Activated CD8-positive, alpha-beta memory T cell treated with anti-CD3 and anti-CD28 coated beads, Interleukin-2, amount 50 U/mL, for 1 hour (primary cell): ENCODE measurements around the gene ESR1.
"Not testable (repeated sequence)": the region's sequence is repeated elsewhere in the genome, so short reads cannot be mapped to it uniquely, and the experiment has no call there.

Experiments used
- DNase-seq: peaks from one replicate; pipeline ENCODE4 v3.0.0-alpha.2; 2020; ENCODE audit errors: extremely low read depth

ESR1 gene

GRCh38 chr6:151894426-151894825, 86.9 kb downstream of the ESR1 start:
- DNase-seq = not testable (repeated sequence)

GRCh38 chr6:151899221-151899620, 91.7 kb downstream of the ESR1 start:
- DNase-seq = not testable (repeated sequence)

GRCh38 chr6:151899796-151900195, 92.3 kb downstream of the ESR1 start:
- DNase-seq = not testable (repeated sequence)

- no peak for DNase-seq
Observed at GRCh38 chr6:151900256-151900655, 92.8 kb downstream of the ESR1 start.

GRCh38 chr6:151901009-151901411, 93.5 kb downstream of the ESR1 start:
- DNase-seq = no peak

- no peak for DNase-seq
Observed at GRCh38 chr6:151904631-151905030, 97.1 kb downstream of the ESR1 start.

- DNase-seq = no peak
Observed at GRCh38 chr6:151905072-151905471, 97.6 kb downstream of the ESR1 start.

GRCh38 chr6:151905854-151906253, 98.4 kb downstream of the ESR1 start:
- DNase-seq = no peak

- DNase-seq = no peak
Observed at GRCh38 chr6:151911401-151911800, 103.9 kb downstream of the ESR1 start.

GRCh38 chr6:151914484-151914883, 107.0 kb downstream of the ESR1 start:
- DNase-seq = no peak

- DNase-seq = no peak
Observed at GRCh38 chr6:151916075-151916474, 108.6 kb downstream of the ESR1 start.

- no peak for DNase-seq
Observed at GRCh38 chr6:151916680-151917164, 109.2 kb downstream of the ESR1 start.

GRCh38 chr6:151917531-151918329, 110.2 kb downstream of the ESR1 start:
- no peak for DNase-seq

- no peak for DNase-seq
Observed at GRCh38 chr6:151940307-151940706, 132.8 kb downstream of the ESR1 start.

- DNase-seq = no peak
Observed at GRCh38 chr6:151948002-151948743, 140.7 kb downstream of the ESR1 start.

- no peak for DNase-seq
Observed at GRCh38 chr6:151958332-151958731, 150.8 kb downstream of the ESR1 start.

GRCh38 chr6:151959086-151959485, 151.6 kb downstream of the ESR1 start:
- DNase-seq = no peak

GRCh38 chr6:151961809-151962208, 154.3 kb downstream of the ESR1 start:
- no peak for DNase-seq

- no peak for DNase-seq
Observed at GRCh38 chr6:151962246-151962846, 154.9 kb downstream of the ESR1 start.

- DNase-seq = no peak
Observed at GRCh38 chr6:151963001-151963400, 155.5 kb downstream of the ESR1 start.

GRCh38 chr6:151964412-151964811, 156.9 kb downstream of the ESR1 start:
- DNase-seq = not testable (repeated sequence)

GRCh38 chr6:151974061-151974617, 166.7 kb downstream of the ESR1 start:
- DNase-seq = no peak
